ENCODE measurements around the gene C1orf167.

The C1orf167 gene

DNA sequence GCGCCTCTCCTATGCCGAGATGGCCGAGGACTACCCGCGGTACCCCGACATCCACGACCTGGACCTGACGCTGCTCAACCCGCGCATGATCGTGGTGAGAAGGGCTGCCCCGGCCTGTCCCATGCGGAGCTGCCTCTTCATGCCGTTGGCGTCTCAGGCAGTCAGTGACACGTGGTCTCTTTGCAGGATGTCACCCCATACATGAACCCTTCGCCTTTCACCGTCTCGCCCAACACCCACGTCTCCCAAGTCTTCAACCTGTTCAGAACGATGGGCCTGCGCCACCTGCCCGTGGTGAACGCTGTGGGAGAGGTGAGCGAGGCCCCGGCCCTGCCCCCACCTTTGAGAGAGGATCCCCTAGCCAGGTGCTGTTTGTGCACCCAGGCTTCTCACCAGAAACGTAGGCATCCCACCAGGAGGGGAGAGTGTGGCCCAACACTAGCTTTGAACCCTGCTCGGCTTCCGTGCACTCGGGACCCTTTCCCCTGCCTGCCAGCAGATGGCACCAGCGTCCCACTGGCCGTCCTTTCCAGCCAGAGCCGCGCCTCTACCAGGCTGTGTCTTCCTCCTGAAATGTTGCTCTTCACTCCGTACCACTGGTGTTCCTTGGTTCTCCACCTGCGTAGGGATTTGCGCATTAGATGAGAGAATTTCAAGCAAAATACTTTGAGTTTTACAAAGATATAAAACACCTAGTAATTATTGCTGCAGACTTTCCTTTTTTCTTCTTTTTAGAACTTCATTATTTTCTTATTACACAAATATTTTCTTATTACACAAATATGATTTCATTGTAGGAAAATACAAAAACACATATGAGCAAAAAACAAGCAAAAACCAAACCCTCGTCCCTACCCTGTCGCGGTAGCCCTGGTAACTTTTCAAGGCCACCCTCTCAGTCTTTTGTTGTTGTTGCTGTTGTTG lies 76.6 kb downstream of the C1orf167 start:
- peak; percentile 76 for DNase-seq
